ENCODE data around the gene SUCO. TPM values are rescaled to one million over a fixed set of nuclear protein-coding genes. Genes with fewer than 3 reads are reported as not detected.

Gene SUCO
- polyA plus RNA-seq, 2 of the 4 experiments (the other 2 are of a cell fraction), result 10.3 to 21.8 TPM

- CTCF ChIA-PET, result interaction anchor here (1.2 kb wide), 2 partner anchors 9 to 23 kb away, joined by 3 to 4 read pairs; no protein-coding TSS in a partner anchor
Measured at GRCh38 chr1:172585348-172585747, 52.4 kb downstream of the SUCO start.

GRCh38 chr1:172585861-172586260, 52.9 kb downstream of the SUCO start:
- H3K9me3 ChIP-seq, result no peaks in the 10 kb centered on the region
- no peak overlapping the region for H3K27ac ChIP-seq
- POLR2A ChIA-PET, result no interaction called here
- no peak for TF ChIP-seq EP300 (IDR thresholded peaks at IDR 0.05)
- TF ChIP-seq TFCP2L1 (CRISPR knock-in tag; IDR thresholded peaks at IDR 0.05), result no peak
- no peak for TF ChIP-seq RCOR1 (IDR thresholded peaks at IDR 0.05; ENCODE audit: low read depth, low read length)
- TF ChIP-seq JUN (IDR thresholded peaks at IDR 0.05), result no peak
- TF ChIP-seq ZNF302 (CRISPR knock-in tag; IDR thresholded peaks at IDR 0.05), result no peak
- no peak for TF ChIP-seq FOSB (CRISPR knock-in tag; IDR thresholded peaks at IDR 0.05)
- no peak for TF ChIP-seq HOXA7 (CRISPR knock-in tag; IDR thresholded peaks at IDR 0.05)
- TF ChIP-seq SREBF2 (IDR thresholded peaks at IDR 0.05), result no peak
- TF ChIP-seq ZFP36 (IDR thresholded peaks at IDR 0.05; ENCODE audit: borderline replicate concordance, partially characterized antibody), result no peak
- TF ChIP-seq ZC3H11A (IDR thresholded peaks at IDR 0.05), result no peak
- no peak for TF ChIP-seq HMGXB4 (CRISPR knock-in tag; IDR thresholded peaks at IDR 0.05; ENCODE audit: borderline replicate concordance)
- no peak for TF ChIP-seq SMC3 (IDR thresholded peaks at IDR 0.05)
- no peak for TF ChIP-seq BCL3 (IDR thresholded peaks at IDR 0.05)
- no peak for TF ChIP-seq CHD2 (IDR thresholded peaks at IDR 0.05; ENCODE audit: low read length, partially characterized antibody)
- no peak for TF ChIP-seq MAFK (IDR thresholded peaks at IDR 0.05; ENCODE audit: partially characterized antibody)
- TF ChIP-seq HEYL (CRISPR knock-in tag; IDR thresholded peaks at IDR 0.05), result no peak
- no peak overlapping the region for H3K4me3 ChIP-seq
- no peak for FAIRE-seq
- peaks cover 21% of the 10 kb centered on the region for H3K4me1 ChIP-seq
- no peak for DNase-seq (ENCODE audit: low read depth in 1 of 2, low spot score in 1 of 2)
- H3K4me2 ChIP-seq, result no peak overlapping the region
- no peak for ATAC-seq
- CTCF ChIA-PET, result interaction anchor here (1.2 kb wide), 2 partner anchors 8 to 22 kb away, joined by 3 to 4 read pairs; no protein-coding TSS in a partner anchor

More at GRCh38 chr1:172585348-172585747, 52.4 kb downstream of the SUCO start:
- POLR2A ChIA-PET, result no interaction called here
- TF ChIP-seq JUNB (IDR thresholded peaks at IDR 0.05) (no peak), HDAC2 (IDR thresholded peaks at IDR 0.05) (no peak), TFCP2L1 (CRISPR knock-in tag; IDR thresholded peaks at IDR 0.05) (no peak), CHD2 (IDR thresholded peaks at IDR 0.05; ENCODE audit: low read length, partially characterized antibody) (no peak), CBX2 (IDR thresholded peaks at IDR 0.05; ENCODE audit: borderline replicate concordance, low read depth) (no peak), NPAS2 (CRISPR knock-in tag; IDR thresholded peaks at IDR 0.05; ENCODE audit: borderline replicate concordance) (no peak), ZFP36 (IDR thresholded peaks at IDR 0.05; ENCODE audit: borderline replicate concordance, partially characterized antibody) (no peak), CTCF (IDR thresholded peaks at IDR 0.05) (no peak), SREBF2 (IDR thresholded peaks at IDR 0.05) (no peak), RNF2 (IDR thresholded peaks at IDR 0.05; ENCODE audit: borderline replicate concordance, low read depth) (no peak)
- DNase-seq (ENCODE audit: low read depth in 1 of 2, low spot score in 1 of 2), result no peak
- H3K9me3 ChIP-seq, result no peaks in the 10 kb centered on the region
- no peak for ATAC-seq
- peaks cover 21% of the 10 kb centered on the region for H3K4me1 ChIP-seq
- no peak for FAIRE-seq
- H3K4me2 ChIP-seq, result no peak overlapping the region
- 86% methylated on average over 3 of the region's 3 CpGs for WGBS (ENCODE audit: missing lambda C conversion rate)
- H3K27ac ChIP-seq, result no peak overlapping the region
- no peak overlapping the region for H3K4me3 ChIP-seq

All from A549 (cell line).